GM23248 (cell line): ENCODE data around the gene MALL.
"Not testable (repeated sequence)": the region's sequence is repeated elsewhere in the genome, so short reads cannot be mapped to it uniquely, and the experiment has no call there.

Experiments
- EZH2 ChIP-seq: fragments of 200-600 bp; sonication (generic); IDR thresholded peaks from 2 replicates; pipeline ENCODE4 v1.6.1; 2018; ENCODE audit warnings: antibody characterized with exemption, mild to moderate bottlenecking; ENCODE audit not compliant: insufficient read depth, poor library complexity, severe bottlenecking
- EZH2phosphoT487 ChIP-seq: fragments of 200-600 bp; sonication (generic); IDR thresholded peaks from 2 replicates; pipeline ENCODE4 v1.6.1; 2018; ENCODE audit warnings: antibody characterized with exemption, moderate library complexity, mild to moderate bottlenecking, low read depth; ENCODE audit not compliant: insufficient read depth

- not testable (repeated sequence) for TF ChIP-seq EZH2phosphoT487, EZH2
Measured at GRCh38 chr2:110062332-110062731, 53.3 kb downstream of the MALL start.
